SU-DHL-6 (cell line): Measurements from ENCODE around the gene TMEM208.

ENCODE experiments used
- H2AFZ ChIP-seq: fragments of 200-600 bp; sonication (generic); 2 replicates; pipeline ENCODE4 v1.6.1; 2014; ENCODE audit warnings: low read depth, mild to moderate bottlenecking, moderate library complexity, mixed read lengths, antibody characterized with exemption, low read length; ENCODE audit not compliant: severe bottlenecking
- H3F3A ChIP-seq: fragments of 200-600 bp; shearing (Covaris generic); 2 replicates; pipeline ENCODE4 v1.6.0; 2016; ENCODE audit warnings: antibody characterized with exemption, mild to moderate bottlenecking; ENCODE audit not compliant: insufficient read depth
- H3K27ac ChIP-seq: fragments of 200-600 bp; sonication (generic); 2 replicates; pipeline ENCODE4 v1.5.1; 2016; ENCODE audit warnings: low read depth, mild to moderate bottlenecking, low read length, moderate library complexity, mixed read lengths
- H3K27me3 ChIP-seq: fragments of 200-600 bp; sonication (generic), shearing (Covaris generic); 2 replicates; pipeline ENCODE4 v1.6.0; 2014; ENCODE audit warnings: mild to moderate bottlenecking, low read length
- H3K36me3 ChIP-seq: fragments of 200-600 bp; sonication (generic); 2 replicates; pipeline ENCODE4 v1.6.1; 2014; ENCODE audit warnings: mild to moderate bottlenecking, low read length, mixed read lengths
- H3K4me2 ChIP-seq: fragments of 300-600, 200-600 bp; shearing (Covaris generic), sonication (generic); 2 replicates; pipeline ENCODE4 v1.6.0; 2014; ENCODE audit warnings: low read length, low read depth, mild to moderate bottlenecking; ENCODE audit not compliant: poor library complexity, severe bottlenecking
- H3K4me3 ChIP-seq: fragments of 200-600 bp; sonication (generic); 2 replicates; pipeline ENCODE4 v1.5.1; 2014; ENCODE audit warnings: antibody characterized with exemption, low read length, mild to moderate bottlenecking, mixed read lengths; ENCODE audit not compliant: insufficient read depth, poor library complexity, severe bottlenecking
- H3K79me2 ChIP-seq: fragments of 200-600 bp; sonication (generic); 2 replicates; pipeline ENCODE4 v1.6.1; 2014; ENCODE audit warnings: mild to moderate bottlenecking, low read length, moderate library complexity; ENCODE audit not compliant: insufficient read depth
- H3K9ac ChIP-seq: fragments of 200-600 bp; sonication (generic); 2 replicates; pipeline ENCODE4 v1.7.0; 2014; ENCODE audit warnings: mild to moderate bottlenecking, low read length
- H3K9me2 ChIP-seq: fragments of 200-600 bp; sonication (generic); replicated peaks from 2 replicates; pipeline ENCODE4 v1.6.1; 2014; ENCODE audit warnings: low read length; ENCODE audit not compliant: insufficient read depth
- H3K9me3 ChIP-seq: fragments of 200-600 bp; sonication (generic); 2 replicates; pipeline ENCODE4 v1.6.1; 2014; ENCODE audit warnings: low read length, mixed read lengths; ENCODE audit not compliant: insufficient read depth
- H4K20me1 ChIP-seq: fragments of 200-600 bp; sonication (generic); 2 replicates; pipeline ENCODE4 v1.6.1; 2014; ENCODE audit warnings: low read depth, mild to moderate bottlenecking, antibody characterized with exemption, low read length, moderate library complexity, mixed read lengths
- EZH2phosphoT487 ChIP-seq: fragments of 200-600 bp; sonication (generic), shearing (Covaris generic); conservative IDR thresholded peaks from 2 replicates; pipeline ENCODE4 v1.6.1; 2018; ENCODE audit warnings: mild to moderate bottlenecking, antibody characterized with exemption, low read length, moderate library complexity, mixed read lengths
- TF ChIP-seq, protein P1 (sequence below): fragments of 200-600 bp; sonication (generic); IDR thresholded peaks from one replicate; pipeline ENCODE4 v1.5.1; 2017; ENCODE audit warnings: antibody characterized with exemption, mild to moderate bottlenecking, low read length, moderate library complexity; ENCODE audit not compliant: insufficient read depth, poor library complexity, severe bottlenecking

TMEM208 gene

GRCh38 chr16:67192781-67193361, 34.1 kb upstream of the TMEM208 start:
- Histone ChIP-seq H3K79me2 (peaks cover 24% of the 10 kb centered on the region), H3K9me2 (no peaks in the 10 kb centered on the region), H3K27me3 (no peaks in the 10 kb centered on the region), H3K4me3 (peak overlapping the region; percentile 92), H3K9ac (peak overlapping the region; percentile 94), H3K4me2 (peak overlapping the region; percentile 92), H4K20me1 (no peaks in the 10 kb centered on the region), H3K9me3 (no peaks in the 10 kb centered on the region), H3K27ac (no peak overlapping the region), H2AFZ (no peak overlapping the region), H3K36me3 (no peaks in the 10 kb centered on the region), H3F3A (no peaks in the 10 kb centered on the region)
- TF ChIP-seq EZH2phosphoT487: no peak
- TF ChIP-seq, protein P1, sequence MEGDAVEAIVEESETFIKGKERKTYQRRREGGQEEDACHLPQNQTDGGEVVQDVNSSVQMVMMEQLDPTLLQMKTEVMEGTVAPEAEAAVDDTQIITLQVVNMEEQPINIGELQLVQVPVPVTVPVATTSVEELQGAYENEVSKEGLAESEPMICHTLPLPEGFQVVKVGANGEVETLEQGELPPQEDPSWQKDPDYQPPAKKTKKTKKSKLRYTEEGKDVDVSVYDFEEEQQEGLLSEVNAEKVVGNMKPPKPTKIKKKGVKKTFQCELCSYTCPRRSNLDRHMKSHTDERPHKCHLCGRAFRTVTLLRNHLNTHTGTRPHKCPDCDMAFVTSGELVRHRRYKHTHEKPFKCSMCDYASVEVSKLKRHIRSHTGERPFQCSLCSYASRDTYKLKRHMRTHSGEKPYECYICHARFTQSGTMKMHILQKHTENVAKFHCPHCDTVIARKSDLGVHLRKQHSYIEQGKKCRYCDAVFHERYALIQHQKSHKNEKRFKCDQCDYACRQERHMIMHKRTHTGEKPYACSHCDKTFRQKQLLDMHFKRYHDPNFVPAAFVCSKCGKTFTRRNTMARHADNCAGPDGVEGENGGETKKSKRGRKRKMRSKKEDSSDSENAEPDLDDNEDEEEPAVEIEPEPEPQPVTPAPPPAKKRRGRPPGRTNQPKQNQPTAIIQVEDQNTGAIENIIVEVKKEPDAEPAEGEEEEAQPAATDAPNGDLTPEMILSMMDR: no peak

GRCh38 chr16:67193536-67193935, 33.4 kb upstream of the TMEM208 start:
- TF ChIP-seq, protein P1: no peak
- TF ChIP-seq EZH2phosphoT487: no peak
- Histone ChIP-seq H3K79me2 (peaks cover 24% of the 10 kb centered on the region), H3K27me3 (no peaks in the 10 kb centered on the region), H3K9me3 (no peaks in the 10 kb centered on the region), H3K36me3 (no peaks in the 10 kb centered on the region), H3K9ac (peak overlapping the region; percentile 94), H3K4me3 (peak overlapping the region; percentile 92), H4K20me1 (no peaks in the 10 kb centered on the region), H2AFZ (no peak overlapping the region), H3K9me2 (no peaks in the 10 kb centered on the region), H3F3A (no peaks in the 10 kb centered on the region), H3K4me2 (peak overlapping the region; percentile 92), H3K27ac (no peak overlapping the region)

- Histone ChIP-seq H4K20me1 (no peaks in the 10 kb centered on the region), H3F3A (no peaks in the 10 kb centered on the region), H3K4me3 (no peak overlapping the region), H2AFZ (no peak overlapping the region), H3K27ac (no peak overlapping the region), H3K9me2 (no peaks in the 10 kb centered on the region), H3K79me2 (peaks cover 24% of the 10 kb centered on the region), H3K4me2 (no peak overlapping the region), H3K9me3 (no peaks in the 10 kb centered on the region), H3K36me3 (no peaks in the 10 kb centered on the region), H3K27me3 (no peaks in the 10 kb centered on the region), H3K9ac (no peak overlapping the region)
- TF ChIP-seq, protein P1: no peak
- no peak for TF ChIP-seq EZH2phosphoT487
Measured at GRCh38 chr16:67194260-67194659, 32.7 kb upstream of the TMEM208 start.
